ENCODE data around the gene DYNC2LI1.

Gene DYNC2LI1

GRCh38 chr2:43776324-43776723 lies 2.5 kb downstream of the DYNC2LI1 start:
- no peak overlapping the region for H3K4me3 ChIP-seq (ENCODE audit: low read depth, low read length)
- TF ChIP-seq CTCF (IDR thresholded peaks at IDR 0.05; ENCODE audit: low read depth, low read length, missing control alignments) = no peak
- no peak for DNase-seq (ENCODE audit: low read depth)
- in situ Hi-C loops (cut with HindIII; ENCODE audit: low sequenced_read_pairs) = no loop called here

DNA sequence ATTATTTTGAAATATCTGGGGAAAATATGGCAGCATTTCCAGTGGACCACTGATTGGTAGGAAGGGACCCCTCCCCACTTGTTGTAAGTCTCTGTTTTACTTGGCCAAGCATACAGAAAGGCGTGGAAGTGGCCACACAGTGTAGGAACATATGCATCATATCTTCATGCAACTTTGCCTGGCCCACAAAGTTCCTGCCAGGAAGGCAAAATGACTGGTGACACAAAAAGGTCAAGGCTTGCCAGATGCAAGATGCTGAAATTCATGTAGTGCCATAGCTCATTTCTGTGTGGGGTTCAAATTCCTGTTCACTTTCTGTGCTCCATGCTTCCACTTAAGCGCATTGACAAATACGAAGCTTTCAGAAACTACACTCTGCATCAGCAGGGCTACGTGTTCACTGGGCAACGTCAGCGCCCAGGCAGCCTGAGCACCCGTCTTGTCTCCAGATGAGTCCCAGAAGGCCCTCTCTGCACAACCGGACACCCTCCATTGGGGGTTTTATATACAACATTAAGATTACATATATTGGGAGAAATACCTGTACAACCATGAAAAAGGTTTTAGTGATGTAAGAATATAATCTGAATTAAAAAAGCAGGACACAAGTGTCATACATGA lies 3.6 kb downstream of the DYNC2LI1 start:
- in situ Hi-C loops (cut with HindIII; ENCODE audit: low sequenced_read_pairs) = no loop called here
- H3K4me3 ChIP-seq (ENCODE audit: low read depth, low read length) = no peak overlapping the region
- DNase-seq (ENCODE audit: low read depth) = no peak
- no peak for TF ChIP-seq CTCF (IDR thresholded peaks at IDR 0.05; ENCODE audit: low read depth, low read length, missing control alignments)

- no peak overlapping the region for H3K4me3 ChIP-seq (ENCODE audit: low read depth, low read length)
- no peak for TF ChIP-seq CTCF (IDR thresholded peaks at IDR 0.05; ENCODE audit: low read depth, low read length, missing control alignments)
- DNase-seq (ENCODE audit: low read depth) = no peak
- in situ Hi-C loops (cut with HindIII; ENCODE audit: low sequenced_read_pairs) = no loop called here
These were observed 4.4 kb downstream of the DYNC2LI1 start for GRCh38 chr2:43778233-43778632.

DNA sequence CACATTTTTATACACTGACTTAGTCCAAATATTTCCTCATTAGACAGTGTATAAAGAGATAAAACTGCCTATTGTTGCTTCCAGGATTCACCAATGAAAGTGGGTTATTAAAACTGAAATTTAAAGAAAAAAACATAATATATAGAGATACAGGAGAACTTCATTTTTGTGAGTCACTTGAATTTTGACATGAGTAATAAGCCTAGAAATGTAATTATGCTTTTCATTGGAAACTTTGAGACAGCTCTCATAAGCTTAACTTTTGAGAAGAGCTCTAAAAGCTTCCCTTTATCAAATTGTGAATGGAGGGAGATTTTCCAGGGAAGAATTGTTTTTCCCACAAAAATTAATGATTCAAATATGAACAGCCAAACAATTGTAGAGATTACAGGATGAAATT lies 14.1 kb downstream of the DYNC2LI1 start:
- no peak overlapping the region for H3K4me3 ChIP-seq (ENCODE audit: low read depth, low read length)
- no peak for DNase-seq (ENCODE audit: low read depth)
- no peak for TF ChIP-seq CTCF (IDR thresholded peaks at IDR 0.05; ENCODE audit: low read depth, low read length, missing control alignments)
- in situ Hi-C loops (cut with HindIII; ENCODE audit: low sequenced_read_pairs) = no loop called here

GRCh38 chr2:43788646-43789045 lies 14.8 kb downstream of the DYNC2LI1 start:
- no peak for TF ChIP-seq CTCF (IDR thresholded peaks at IDR 0.05; ENCODE audit: low read depth, low read length, missing control alignments)
- no peak for DNase-seq (ENCODE audit: low read depth)
- in situ Hi-C loops (cut with HindIII; ENCODE audit: low sequenced_read_pairs) = no loop called here
- H3K4me3 ChIP-seq (ENCODE audit: low read depth, low read length) = no peak overlapping the region

DNA sequence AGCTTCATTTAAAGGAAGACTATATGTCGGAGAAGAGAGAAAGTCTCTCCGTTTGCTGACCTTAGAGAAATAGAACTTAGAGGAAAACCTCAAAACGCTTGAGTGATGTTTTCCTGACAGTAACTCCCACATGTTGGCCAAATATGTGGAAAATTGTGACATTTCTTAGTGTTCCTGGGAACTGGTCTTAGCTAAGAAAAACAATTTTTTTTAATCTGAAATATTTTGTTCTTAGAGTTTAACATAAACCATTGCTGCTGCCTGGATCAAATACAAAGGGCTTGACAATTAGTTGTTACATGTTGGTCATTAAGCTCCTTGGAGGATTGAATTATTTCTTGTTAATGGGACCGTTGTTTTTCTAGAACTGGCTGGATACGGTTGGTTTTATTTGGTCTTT lies 16.3 kb downstream of the DYNC2LI1 start:
- no peak for TF ChIP-seq CTCF (IDR thresholded peaks at IDR 0.05; ENCODE audit: low read depth, low read length, missing control alignments)
- in situ Hi-C loops (cut with HindIII; ENCODE audit: low sequenced_read_pairs) = no loop called here
- no peak overlapping the region for H3K4me3 ChIP-seq (ENCODE audit: low read depth, low read length)
- no peak for DNase-seq (ENCODE audit: low read depth)

Measured in astrocyte of the cerebellum (primary cell).